Cardiac septum (tissue), 1 donor: ENCODE results near the gene SND1. TPM values are rescaled to one million over a fixed set of nuclear protein-coding genes. Genes with fewer than 3 reads are reported as not detected.

Experiments used
- DNase-seq: peaks from one replicate; pipeline ENCODE4 v3.0.0-alpha.2; 2020; ENCODE audit warnings: low spot score
- intact Hi-C: fragments of 100-400 bp; cut with DNase I; formaldehyde crosslinking; loops from one replicate; pipeline ENCODE4 v1.14.0; 2022
- long read RNA-seq: library from polyadenylated mRNA; unstranded; transcript quantifications from one replicate; pipeline ENCODE4 v2.0.0, GENCODE V29; 2021
- total RNA-seq: library from RNA; stranded (reverse); fragmentation: NEBNext Ultra II Directional; extraction: Animal tissue kit (Norgen Biotek cat#: 25700); gene quantifications from one replicate; pipeline ENCODE4 v1.2.1, GENCODE V29; 2021
- donor health status: DM: no; HTN: no; CAD: no.

SND1 gene
- 66.7 TPM for total RNA-seq
- long read RNA-seq, transcript SND1-201 (24 exons, 3,476 nt), result major isoform, 78 of 145 reads
- long read RNA-seq, partial matches to known transcripts, result 51 of 145 reads
- long read RNA-seq, other reads (novel, unspliced or antisense), result 15 of 145 reads

- DNase-seq, result peak; percentile 100
- intact Hi-C loops, result loop anchor here (2.0 to 10.0 kb wide), 2 partner anchors 63 to 257 kb away; partner anchors contain the start of genes ARF5 and ZNF800
Observed at GRCh38 chr7:127651556-127652332, at the start of gene SND1. SND1 (plus strand) TSS chr7:127652194; CDS start chr7:127652374, 180 bp downstream.

GRCh38 chr7:127608446-127608845 is 43.5 kb upstream of the SND1 start:
- intact Hi-C loops, result no loop called here
- no peak for DNase-seq

DNA sequence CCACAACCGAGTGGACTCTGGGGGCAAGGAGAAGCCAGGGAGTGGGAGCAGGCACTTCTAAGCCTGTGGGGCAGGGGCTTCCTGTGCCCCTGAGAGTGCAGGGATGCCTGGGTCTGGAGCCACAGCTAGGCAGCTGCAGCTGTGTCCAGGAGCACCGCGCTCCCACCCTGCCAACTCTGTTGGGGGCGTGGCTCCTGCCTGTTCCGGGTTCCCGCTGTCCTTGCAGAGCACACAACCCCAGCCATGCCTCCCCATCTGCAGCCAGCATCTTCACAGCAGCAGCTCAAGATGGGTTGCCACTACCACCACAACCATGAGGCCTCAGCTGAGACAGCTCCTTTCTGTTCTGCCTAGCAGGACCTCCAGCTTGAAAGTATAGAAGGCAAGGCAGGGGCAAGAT is 42.7 kb upstream of the SND1 start:
- intact Hi-C loops, result no loop called here

DNA sequence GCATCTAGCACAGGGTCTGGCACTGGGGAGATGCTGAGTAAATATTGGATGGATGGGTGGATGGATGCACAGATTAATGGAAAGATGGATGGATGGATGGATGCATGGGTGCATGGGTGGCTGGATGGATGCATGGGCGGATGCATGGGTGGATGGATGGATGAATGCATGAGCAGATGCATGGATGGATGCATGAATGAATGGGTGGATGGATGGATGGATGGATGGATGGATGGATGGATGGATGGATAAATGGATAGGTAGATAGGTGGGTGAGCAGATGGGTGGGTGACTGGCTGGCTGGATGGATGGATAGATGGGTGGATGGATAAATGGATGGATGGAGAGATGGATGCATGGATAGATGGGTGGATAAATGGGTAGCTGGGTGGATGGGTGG is 39.7 kb upstream of the SND1 start:
- intact Hi-C loops, result no loop called here
- DNase-seq, result no peak

More for the DNA sequence above, 42.7 kb upstream of the SND1 start:
- no peak for DNase-seq

DNA sequence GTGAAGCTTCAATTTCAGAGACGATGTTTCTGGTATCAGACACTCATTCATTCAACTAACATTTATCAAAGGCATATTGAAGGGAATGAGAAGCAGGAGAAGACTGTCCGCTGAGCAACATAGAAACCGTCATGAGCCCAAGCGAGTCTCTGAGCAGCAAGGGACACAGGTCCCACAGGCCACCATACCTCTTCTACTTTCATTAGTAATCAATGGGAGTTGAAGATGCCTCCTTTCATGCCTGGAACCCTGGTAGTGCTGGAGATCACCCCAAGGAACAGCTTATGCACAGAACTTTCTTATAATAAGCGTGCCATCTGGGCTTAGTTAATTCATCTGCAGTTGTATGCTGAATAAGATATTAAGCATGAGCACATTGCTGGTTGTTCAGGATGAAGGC is 35.3 kb upstream of the SND1 start:
- DNase-seq, result no peak
- intact Hi-C loops, result no loop called here

- no peak for DNase-seq
- intact Hi-C loops, result no loop called here
Observed at GRCh38 chr7:127618042-127618441, 34.0 kb upstream of the SND1 start, which contains the start of gene PAX4. PAX4 (minus strand) TSS chr7:127618142; CDS start chr7:127615928, 2,214 bp downstream.

DNA sequence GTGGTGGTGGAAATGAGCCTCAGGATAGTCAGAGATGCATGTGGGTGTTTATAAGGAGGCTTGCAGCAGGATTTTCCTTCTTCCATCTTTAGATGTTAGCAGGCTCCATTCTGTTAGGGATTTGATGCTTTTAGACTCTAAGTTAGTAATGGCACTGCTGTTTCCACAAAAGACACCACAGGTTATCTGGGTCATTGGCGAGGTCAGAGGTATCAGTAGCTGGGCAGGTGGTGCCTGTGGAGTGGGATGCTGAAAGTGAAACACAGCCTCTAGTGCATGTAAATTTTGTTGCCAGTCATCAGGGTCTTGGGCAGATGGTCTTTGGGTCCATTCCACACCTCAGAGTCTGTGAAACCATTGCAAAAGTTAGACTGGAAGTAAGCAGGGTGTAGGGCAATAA is 33.2 kb upstream of the SND1 start:
- intact Hi-C loops, result no loop called here
- no peak for DNase-seq

DNA sequence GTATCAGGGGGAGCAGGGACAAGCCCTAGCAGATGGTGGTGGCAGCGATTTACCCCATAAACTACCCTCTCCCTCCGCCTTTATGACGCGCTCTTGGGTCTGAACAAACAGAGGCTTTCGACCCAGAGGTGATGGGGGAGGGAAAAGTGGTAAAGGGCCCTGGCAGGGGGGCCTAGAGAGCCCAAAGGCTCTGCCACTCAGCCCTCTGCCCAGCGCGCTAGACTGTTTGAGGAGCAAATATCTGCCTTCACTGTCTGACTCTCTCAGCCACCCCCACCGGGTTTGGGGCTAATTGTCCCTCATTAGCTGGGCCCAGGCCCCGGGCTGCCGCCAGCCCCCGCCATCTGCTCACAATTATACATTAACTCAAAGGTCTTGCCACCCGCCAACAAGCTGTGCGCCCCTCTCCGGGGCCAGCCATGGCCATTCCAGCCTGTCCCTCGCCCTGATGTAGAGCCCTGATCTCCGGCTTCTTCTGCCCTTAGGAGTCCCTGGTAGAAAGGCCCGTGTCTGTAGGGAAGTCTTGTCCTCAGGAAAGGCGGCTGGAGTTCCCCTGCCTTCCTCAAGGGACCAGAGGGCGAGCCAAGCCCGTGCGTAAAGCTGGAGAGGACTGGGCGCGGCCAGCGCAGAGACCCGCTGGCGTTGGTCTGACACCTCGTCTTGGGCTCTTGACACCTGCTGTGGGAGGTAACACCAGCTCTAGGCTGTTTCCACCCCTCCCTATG is 32.2 kb upstream of the SND1 start:
- intact Hi-C loops, result no loop called here

DNA sequence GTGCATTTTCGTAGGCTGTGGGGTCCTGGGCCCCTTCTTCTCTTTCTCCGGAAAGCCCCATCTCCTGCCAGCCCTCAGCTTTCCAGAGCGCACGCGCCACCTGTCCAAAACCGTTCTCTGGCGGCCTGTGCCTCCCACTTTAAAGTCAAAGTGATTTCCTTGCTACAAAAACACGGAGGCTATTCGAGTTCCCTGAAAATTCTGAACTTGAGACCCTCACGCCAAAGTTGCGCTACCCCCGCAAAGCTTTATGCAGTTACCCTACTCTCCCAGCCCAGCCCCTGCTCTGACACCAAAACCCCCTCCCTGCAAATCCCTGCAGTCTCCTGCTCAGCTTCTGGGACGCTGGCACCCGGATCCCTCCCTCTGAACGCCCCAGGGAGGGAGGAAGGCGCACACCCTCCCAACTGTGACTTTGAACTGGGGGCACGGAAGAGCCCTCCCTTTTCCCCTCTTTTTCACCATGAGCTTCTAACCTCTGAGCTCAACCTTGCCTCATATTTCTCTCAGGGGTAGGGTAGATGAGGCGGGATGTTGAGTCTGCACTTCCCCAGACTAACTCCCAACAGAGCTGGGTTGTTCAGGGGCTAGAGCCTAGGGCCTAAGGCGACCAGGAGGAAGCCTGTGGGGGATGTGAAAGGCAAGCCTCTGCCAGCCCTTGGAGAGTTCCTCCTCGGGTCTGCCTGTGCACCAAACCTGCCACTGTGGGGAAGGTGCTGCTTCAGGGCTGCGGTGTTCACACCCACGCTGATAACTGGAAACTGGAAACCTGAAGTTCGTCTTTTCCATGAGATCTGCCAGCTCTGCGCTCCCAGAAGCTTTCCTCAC is 31.4 kb upstream of the SND1 start:
- DNase-seq, result no peak
- intact Hi-C loops, result no loop called here

More for the DNA sequence above, 32.2 kb upstream of the SND1 start:
- DNase-seq, result no peak

DNA sequence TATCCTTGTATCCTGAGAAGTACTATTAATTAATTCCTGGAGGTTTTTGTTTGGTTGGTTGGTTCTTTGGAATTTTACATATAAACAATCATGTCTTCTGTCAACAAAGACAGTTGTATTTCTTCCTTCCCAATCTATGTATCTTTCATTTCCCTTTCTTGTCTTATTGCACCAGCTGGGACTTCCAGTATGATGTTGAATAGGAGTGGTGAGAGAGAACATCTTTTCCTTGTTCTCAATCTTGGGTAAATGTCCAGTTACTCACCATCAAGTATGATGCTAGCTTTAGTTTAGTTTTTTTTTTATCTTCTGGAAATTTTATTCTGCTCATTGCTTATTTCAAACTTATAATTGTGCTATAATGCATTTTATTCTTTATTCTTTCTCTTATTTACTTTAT is 26.7 kb upstream of the SND1 start:
- intact Hi-C loops, result no loop called here
- no peak for DNase-seq

DNA sequence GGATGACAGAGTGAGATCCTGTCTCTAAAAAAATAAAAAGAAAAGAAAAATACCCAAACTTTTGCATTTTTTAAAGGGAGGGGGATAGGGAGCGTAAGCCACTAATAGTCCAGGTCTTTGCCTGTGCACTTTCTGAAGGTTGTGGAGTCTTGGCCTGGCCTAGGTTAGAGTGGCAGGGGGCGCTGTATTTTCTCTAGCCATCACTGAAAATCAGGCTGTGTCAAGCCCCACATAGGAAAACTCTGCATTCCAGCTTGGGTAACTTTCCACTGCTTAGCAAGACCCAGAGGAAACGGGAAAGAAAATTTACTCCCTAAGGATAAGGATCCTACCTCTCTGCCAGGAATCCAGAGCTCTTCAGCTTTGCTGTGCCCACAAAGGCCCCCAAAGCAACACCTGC is 23.5 kb upstream of the SND1 start:
- DNase-seq, result no peak
- intact Hi-C loops, result no loop called here

DNA sequence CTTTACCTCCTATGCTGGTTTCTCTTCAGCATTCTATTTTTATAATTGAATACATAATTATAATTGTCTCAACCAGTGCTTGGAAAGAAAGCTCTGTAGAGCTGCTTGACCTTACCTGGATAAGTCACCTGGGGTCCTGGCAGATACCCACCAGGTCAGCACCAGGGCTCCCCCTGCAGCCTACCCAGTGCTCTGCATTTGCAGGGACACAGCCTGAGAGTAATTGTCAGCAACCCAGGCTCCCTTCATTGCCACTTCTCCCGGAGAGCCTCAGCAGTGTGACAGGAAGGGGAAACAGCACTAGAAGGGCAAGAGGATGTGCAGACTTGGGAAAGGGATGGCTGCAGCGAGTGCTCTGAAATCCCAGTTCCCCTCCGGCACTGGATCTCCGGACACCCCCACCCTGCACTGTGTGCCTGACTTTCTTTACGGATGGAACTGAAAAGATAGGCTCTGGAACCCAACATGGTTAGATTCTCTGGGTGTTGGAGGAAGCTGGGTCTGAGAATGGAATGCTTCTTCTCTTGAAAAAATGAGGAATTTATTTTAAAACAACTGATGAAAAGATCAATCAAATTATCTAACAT is 22.6 kb upstream of the SND1 start:
- intact Hi-C loops, result no loop called here
- DNase-seq, result no peak

DNA sequence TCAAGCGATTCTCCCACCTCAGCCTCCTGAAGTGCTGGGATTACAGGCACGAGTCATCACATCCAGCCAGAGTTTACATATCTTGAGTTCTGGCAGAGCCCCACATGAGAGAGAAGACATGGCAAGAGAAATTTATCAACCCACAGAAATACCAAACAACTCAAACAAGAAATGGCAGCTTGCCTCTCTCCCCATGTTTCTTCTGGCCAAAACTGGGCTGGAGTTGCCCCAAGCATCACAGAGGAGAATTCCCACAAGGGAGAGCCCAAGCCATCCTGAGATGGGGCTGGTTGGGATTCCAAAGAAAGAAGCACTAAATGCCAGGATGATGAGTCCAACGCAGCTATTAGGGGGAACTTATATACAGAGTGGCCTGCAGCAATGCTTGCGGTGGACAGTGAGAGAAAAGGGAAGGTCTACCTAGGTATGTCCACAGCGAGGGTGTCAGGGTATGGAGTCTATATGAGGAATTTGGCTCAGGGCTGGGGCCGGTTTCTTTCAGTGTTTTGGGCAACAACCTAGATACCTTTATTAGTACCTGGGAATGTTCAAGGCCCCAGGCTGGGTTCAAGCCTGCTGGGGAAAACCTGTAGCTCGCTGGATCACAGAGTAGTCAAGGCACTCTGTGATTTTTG is 19.6 kb upstream of the SND1 start:
- DNase-seq, result no peak

DNA sequence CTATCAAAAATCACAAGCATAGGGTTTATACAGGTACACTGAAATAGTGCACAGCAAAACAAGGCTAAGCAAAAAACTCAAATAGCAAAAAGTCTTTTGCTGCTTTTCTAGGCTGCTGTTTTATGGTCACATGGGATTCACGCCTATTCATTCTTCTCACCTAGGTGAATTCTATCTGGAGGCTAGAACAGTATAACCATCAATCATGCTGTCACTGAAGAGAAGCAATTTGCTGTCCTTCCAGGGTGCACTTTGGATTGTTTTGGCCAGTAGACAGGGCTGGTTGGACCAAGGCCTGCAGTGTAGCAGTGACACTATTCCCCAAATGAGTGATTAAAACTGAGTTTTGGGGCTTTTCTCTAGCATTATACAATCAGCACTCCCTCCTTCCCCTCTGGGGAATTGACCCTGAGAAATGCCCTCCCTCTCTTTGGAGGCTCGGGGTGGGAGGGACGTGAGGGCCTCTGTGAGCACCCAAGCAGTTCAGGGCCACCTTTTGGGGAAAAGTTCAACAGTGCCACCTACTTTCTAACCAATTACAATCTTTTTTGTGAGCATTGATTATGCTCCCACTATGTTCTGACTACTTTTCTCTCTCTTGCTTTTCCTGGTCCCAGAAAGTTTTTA is 16.2 kb upstream of the SND1 start:
- no peak for DNase-seq
- intact Hi-C loops, result no loop called here

More for the DNA sequence above, 19.6 kb upstream of the SND1 start:
- intact Hi-C loops, result no loop called here

GRCh38 chr7:127638197-127638596 is 13.8 kb upstream of the SND1 start:
- no peak for DNase-seq
- intact Hi-C loops, result no loop called here

DNA sequence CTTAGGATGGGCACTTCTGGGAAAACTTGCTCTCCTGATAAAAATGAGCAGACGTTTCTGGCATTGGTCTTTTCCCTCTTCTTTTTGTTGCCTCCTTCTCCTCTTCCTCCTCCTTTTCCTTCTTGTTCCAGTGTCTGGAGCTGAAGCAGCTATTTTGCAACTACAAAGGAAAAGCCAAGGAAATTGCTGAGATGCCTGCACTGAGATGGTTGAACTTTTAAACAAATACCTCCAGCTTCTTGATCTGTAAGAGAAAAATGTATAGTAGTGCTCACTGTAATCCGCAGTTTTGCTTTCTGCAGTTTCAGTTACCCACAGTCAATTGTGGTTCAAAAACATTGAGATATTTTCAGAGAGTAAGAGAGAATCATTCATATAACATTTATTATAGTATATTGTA is 7.5 kb upstream of the SND1 start:
- intact Hi-C loops, result no loop called here

DNA sequence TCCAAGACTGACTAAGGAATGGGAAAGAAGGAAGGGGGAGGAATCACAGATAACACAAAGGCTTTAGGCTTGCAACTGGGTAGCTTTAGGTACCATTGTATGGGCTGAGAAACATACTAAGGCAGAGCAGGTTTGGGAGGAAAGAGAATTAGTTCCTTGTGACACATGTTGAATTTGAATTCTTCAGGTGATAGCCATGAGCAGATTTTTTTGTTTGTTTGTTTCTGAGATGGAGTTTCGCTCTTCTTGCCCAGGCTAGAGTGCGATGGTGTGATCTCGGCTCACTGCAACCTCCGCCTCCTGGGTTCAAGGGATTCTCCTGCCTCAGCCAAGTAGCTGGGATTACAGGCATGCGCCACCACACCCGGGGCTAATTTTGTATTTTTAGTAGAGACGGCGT is 4.4 kb upstream of the SND1 start:
- intact Hi-C loops, result no loop called here

More for the DNA sequence above, 7.5 kb upstream of the SND1 start:
- no peak for DNase-seq

GRCh38 chr7:127648986-127649385 is 3.0 kb upstream of the SND1 start:
- intact Hi-C loops, result no loop called here

More for the DNA sequence above, 4.4 kb upstream of the SND1 start:
- no peak for DNase-seq

More at GRCh38 chr7:127648986-127649385, 3.0 kb upstream of the SND1 start:
- DNase-seq, result no peak
